Stimulated activated CD8-positive, alpha-beta memory T cell treated with anti-CD3 and anti-CD28 coated beads, Interleukin-7, amount 100 ng/mL, for 1 hour (primary cell): ENCODE measurements around the gene TSPYL6.

Experiments
- DNase-seq, 2 donors: peaks; one replicate each; pipeline ENCODE4 v3.0.0-alpha.2; 2020; ENCODE audit warnings: low read depth in 2 of 2

Gene TSPYL6

DNA sequence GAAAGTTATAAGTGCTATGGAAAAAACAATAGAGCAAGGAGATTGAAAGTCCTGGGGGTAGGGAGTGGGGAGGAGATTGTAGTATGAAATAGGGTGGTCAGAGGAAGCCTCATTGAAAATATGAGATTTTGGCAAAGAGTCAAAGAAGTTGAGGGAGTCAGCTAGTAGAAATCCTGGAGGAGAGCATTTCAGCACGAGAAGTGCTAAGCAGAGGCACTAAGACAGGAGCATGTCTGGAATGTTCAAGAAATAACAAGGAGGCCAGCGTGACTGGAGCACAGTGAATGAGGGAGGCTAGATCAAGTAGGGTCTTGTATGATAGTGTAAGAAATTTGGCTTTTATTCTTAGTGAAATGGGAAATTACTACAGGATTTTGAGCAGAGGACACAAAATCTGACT is 2.1 kb upstream of the TSPYL6 start:
- no peak for DNase-seq

DNA sequence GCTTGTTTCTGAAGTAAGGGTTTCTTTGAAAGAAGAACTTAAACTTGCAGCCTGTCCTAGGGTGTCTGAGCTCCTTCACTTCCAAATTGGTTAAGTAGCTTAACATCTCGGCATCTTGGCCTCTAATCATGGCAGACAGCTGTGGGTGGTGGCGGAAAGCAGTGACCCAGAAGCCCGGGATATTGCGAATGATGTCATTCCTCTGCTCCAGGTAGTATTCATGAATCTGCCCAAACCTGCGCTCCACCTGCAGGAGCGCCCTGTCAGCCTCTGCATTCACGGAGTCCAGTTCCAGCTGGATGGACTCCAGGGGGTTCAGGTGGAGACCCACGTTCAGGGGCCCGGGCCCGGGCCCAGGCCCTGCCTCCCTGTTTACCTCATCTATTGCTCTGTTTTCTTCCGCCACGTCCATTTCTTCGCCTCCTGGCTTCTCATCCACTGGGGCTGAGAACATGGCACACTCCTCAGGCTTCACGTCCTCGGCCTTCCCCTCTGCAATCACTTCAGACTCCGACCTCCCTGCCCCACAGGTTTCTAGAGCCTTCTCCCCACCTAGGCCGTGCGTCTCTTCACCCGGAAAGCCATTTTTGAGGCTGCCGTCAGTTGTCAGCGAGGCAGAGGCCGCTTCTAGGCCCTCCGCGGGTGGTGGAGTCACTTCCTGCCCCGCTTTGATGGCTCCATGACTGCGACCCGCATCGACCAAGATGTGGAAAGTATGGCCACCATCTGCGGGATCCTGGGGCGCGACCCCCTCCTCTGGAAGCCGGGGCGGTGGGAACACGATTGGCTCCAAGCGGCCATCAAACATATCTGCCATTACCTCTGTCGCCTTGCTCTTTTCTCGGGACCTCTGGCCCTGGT is 569 bp downstream of the TSPYL6 start:
- no peak for DNase-seq

DNA sequence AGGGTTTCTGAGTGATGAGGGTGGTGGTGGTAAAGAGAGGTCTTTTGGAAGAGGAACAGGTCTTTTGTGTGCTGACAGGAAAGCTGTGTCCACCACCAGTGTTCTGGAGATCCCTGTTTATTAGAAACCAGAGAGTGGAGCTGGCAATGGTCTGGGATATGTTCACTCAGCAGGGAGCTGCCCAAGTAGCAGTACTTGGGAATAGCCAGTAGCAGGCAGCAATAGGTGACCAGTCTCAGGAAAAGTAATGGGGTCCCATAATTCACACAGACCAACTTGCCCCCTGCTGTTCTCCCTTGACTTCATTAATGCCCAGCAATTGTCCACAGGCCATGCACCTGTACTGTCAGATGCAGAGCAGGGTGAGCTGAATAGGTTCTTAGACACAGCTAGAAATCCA is 1.8 kb downstream of the TSPYL6 start:
- DNase-seq: no peak

DNA sequence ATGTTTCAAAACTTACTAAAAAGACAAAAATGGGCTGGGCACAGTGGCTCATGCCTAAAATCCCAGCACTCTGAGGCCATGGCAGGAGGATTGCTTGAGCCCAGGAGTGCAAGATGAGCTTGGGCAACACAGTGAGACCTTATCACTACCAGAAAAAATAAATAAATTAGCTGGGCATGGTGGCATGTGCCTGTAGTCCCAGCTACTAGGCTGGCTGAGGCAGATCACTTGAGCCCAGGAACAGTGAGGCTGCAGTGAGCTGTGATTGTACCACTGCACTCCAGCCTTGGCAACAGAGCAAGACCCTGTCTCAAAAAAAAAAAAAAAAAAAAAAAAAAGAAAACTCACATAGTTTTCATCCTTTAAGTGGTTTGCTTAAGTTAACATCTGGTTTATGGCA is 6.4 kb downstream of the TSPYL6 start:
- no peak for DNase-seq

- no peak for DNase-seq
These were observed 8.9 kb downstream of the TSPYL6 start for GRCh38 chr2:54247115-54247514.

DNA sequence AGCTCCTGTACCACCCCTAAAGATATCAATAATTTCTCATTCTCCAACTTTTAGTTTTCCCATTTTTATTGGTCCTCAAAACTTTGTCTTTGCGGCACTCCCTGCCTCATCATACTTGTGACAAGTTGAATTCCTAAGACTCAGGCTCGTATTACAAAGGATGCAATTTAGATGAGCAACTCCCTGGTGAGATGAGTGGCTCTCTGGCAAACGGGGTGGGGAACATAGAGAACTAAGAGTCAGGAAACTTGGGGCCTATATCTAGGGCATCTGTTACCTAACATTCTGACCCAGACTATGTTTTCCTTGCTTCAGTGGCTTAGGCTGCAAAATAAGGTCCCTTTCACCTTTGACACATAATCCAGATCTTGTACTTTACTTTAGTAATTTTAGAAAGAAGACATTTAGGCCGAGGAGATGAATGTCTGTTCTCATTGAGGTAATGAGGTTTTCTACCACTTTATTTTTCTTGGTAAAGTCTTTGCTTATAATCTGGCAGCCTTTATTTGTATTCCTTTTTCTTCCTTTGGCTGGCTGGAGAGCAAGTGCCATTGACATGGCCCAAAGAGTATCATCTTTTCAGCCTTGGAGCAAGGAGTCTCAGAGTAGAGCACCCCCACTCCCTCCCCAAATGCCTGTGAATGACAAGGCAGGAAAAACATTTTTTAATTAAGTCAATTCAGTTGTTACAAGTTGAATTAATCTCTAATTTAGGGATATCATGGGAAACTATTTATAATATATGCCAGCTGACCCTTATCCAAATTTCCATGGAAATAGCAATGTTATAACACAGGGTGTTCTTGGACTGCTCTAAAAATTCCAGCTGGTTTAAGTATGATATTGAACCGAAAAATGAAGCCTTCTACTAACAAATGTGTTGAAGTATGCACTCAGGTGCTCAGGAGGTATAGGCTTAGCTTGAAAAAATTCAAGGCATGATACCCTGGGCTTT is 15.2 kb downstream of the TSPYL6 start:
- DNase-seq: no peak

GRCh38 chr2:54239427-54239826 is 16.6 kb downstream of the TSPYL6 start:
- DNase-seq: no peak

DNA sequence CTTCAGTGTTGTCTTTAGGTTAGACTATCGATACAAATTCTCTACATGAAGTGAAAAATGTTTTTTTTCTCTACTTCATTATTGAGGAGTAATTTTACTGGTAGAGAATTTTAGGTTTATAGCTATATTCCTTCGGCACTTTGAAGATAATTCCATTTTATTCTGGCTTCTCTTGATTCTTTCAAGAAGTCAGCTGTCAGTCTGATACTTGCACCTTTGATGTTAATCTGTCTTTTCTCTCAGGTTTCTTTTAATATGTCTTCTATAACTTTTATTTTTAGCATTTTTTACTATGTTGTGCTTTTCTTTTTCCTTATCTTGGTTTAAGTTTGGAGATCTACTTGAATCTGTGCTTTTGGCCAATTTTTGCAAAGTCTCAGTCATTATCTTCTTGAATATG is 18.6 kb downstream of the TSPYL6 start:
- no peak for DNase-seq

GRCh38 chr2:54233832-54234649 is 22.0 kb downstream of the TSPYL6 start:
- DNase-seq: no peak

- no peak for DNase-seq
These were observed 27.1 kb downstream of the TSPYL6 start for GRCh38 chr2:54228945-54229344.

- DNase-seq: no peak
These were observed 28.2 kb downstream of the TSPYL6 start for GRCh38 chr2:54227798-54228197.

DNA sequence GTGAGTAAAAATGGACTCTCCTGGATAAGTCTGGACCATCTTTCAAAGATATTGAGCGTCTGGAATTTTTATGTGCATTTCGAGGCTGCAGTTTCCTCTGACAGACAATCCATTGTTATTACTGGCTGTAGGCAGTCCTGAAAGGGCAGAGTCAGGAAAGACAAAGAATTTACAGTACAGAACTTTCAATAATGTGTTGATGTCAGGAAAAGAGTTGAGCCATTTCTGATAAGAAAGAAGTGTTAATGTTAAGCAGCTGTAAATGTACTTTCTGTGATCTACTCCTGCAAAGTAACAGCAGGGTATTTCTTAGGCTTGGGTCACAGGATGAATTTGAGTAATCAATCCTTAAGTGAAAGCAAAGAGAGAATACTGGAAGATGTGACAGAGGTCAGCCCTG is 29.8 kb downstream of the TSPYL6 start:
- no peak for DNase-seq

DNA sequence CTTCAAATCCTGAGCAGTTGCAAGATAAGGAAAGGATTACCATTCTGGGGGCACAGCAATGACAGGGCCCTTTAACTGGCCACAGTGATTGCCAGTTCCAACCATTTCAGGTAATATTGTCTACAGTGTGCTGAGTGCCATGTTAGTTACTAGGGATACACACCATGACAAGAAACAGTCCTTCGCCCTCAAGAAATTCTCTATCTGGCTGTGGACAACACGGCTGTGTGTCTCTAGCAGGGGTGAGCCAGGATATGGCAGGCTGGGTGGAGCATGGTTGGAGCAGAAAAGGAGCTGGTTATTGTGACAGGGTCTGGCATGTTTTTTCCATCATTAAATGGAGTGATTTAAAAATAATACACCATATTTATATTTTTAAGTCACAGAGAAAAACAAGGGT is 31.0 kb downstream of the TSPYL6 start:
- DNase-seq: no peak

GRCh38 chr2:54213082-54213481 is 42.9 kb downstream of the TSPYL6 start:
- no peak for DNase-seq

DNA sequence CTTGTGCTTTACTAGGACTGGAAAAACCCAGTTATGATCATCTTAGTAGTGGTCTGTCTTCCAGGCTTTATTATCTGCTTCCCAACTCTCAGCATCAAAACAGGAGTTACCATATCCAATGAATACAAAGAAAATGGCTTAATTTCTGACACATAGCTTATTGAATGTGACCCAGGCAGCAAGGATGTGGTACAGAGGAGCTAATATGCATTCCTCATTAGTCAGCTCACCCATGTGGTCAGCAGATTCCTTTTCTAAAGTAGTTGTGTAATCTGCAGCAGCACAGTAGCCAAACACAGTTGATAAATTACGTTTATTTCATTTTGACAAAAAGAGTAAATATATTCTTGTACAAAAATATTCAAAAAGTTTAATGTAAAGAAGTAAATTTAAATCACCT is 43.6 kb downstream of the TSPYL6 start:
- no peak for DNase-seq

- no peak for DNase-seq
These were observed 46.6 kb downstream of the TSPYL6 start for GRCh38 chr2:54209379-54209778.

DNA sequence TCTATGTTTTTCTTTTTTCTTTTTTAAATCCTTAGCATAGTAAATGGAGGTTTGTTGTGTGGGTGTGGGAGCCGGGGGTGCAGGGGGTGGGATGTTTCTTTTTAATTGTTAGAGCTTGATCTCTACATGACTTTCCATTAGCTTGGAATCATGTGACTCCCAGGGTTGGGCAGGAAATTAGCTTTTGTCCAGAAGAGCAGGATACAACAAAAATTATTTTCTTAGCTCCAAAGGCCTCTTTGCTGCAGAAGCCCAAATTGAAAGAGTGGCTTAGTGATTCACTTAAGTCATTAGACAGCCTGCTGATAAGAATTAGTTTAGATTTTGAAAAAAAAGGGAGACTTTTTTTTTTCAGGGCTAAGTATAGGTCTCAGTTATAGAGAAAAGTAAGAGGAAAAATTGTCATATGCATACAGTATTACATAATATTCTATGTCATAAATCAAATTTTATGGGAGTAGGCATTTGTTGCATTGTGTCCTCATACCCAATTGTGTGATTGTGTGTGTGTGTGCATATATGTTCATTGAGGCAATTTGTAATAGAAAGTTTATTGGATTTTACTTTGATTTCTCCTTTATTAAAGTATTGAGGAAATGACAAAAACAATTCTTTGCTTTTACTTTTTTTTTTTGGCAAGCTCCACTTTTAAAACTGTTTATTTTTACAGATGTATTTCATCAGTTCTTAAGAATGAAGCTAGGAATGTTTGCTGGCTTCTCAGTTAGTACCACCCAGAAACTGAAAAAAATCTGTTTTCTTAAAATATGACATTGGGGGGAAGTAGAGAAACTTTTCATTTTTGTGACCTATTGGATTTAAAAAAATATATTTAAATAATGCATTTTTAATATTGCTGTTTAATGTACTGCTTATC is 47.4 kb downstream of the TSPYL6 start:
- no peak for DNase-seq

- no peak for DNase-seq
These were observed 48.3 kb downstream of the TSPYL6 start for GRCh38 chr2:54207666-54208195.

DNA sequence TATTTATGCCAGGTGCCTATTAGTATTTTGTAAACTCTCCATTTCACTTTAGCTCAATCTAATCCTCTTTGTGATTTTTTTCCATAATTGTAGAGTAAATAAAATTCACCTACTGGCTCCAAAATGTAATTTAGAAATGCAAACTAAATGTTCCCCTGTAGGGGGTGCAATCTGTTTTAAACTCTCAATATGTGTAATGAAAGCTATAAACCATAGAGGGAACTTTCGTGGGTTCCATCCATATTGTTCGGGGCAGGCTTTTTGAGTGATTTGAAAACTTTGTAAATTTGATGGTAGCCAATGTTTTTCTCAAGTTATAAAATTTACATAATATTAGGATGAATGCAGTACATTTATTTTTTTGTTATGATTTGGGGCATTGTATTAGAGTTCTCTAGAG is 49.4 kb downstream of the TSPYL6 start:
- no peak for DNase-seq

DNA sequence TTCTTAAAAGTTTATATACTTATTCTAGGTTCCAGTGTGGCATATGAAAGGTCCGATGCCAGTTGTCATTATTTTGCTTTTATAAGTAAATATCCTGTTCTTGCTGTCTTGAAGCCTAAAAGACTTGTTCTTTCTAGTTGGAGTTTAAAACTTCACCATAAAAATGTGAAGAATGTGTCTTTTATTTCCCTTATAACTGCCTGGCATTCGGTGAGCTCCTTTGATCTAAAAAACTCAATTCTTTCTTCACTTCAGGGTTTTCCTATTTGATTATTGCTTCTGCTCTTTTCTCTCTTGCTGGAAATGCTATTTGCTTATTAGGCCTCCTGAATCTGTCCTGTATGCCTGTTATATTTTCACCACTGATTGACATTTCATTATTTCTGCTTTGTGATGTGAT is 51.6 kb downstream of the TSPYL6 start:
- no peak for DNase-seq
